BLaER1 (cell line): ENCODE measurements around the gene CA7.

Experiments
- H3K27ac ChIP-seq: shearing (Covaris generic); formaldehyde crosslinking; 2 replicates; pipeline ENCODE4 v1.8.1; 2022
- H3K27me3 ChIP-seq: shearing (Covaris generic); formaldehyde crosslinking; 2 replicates; pipeline ENCODE4 v1.8.1; 2022
- H3K36me3 ChIP-seq: shearing (Covaris generic); formaldehyde crosslinking; 2 replicates; pipeline ENCODE4 v1.8.1; 2022
- H3K4me1 ChIP-seq: shearing (Covaris generic); formaldehyde crosslinking; 2 replicates; pipeline ENCODE4 v1.8.1; 2022
- H3K4me2 ChIP-seq: shearing (Covaris generic); formaldehyde crosslinking; 2 replicates; pipeline ENCODE4 v1.8.1; 2022
- H3K4me3 ChIP-seq: shearing (Covaris generic); formaldehyde crosslinking; 2 replicates; pipeline ENCODE4 v1.8.1; 2022
- H3K9ac ChIP-seq: shearing (Covaris generic); formaldehyde crosslinking; 2 replicates; pipeline ENCODE4 v1.8.1; 2022
- H3K9me3 ChIP-seq: shearing (Covaris generic); formaldehyde crosslinking; 2 replicates; pipeline ENCODE4 v1.8.1; 2022
- H4K20me1 ChIP-seq: shearing (Covaris generic); formaldehyde crosslinking; 2 replicates; pipeline ENCODE4 v1.8.1; 2022
- Cebpa-rat ChIP-seq: shearing (Covaris generic); IDR thresholded peaks from 2 replicates; pipeline ENCODE4 v1.8.1; 2022

Gene CA7

GRCh38 chr16:66881964-66882508 lies 37.8 kb downstream of the CA7 start:
- H3K4me2 ChIP-seq: peak overlapping the region; percentile 96
- H3K27me3 ChIP-seq: no peaks in the 10 kb centered on the region
- peaks cover 63% of the 10 kb centered on the region for H4K20me1 ChIP-seq
- H3K4me1 ChIP-seq: peaks cover 87% of the 10 kb centered on the region
- no peaks in the 10 kb centered on the region for H3K9me3 ChIP-seq
- no peak overlapping the region for H3K9ac ChIP-seq
- no peak for TF ChIP-seq Cebpa-rat
- H3K27ac ChIP-seq: no peak overlapping the region
- peak overlapping the region; percentile 94; the same call in 1 of the 2 replicates for H3K4me3 ChIP-seq
- peaks cover 42% of the 10 kb centered on the region for H3K36me3 ChIP-seq

DNA sequence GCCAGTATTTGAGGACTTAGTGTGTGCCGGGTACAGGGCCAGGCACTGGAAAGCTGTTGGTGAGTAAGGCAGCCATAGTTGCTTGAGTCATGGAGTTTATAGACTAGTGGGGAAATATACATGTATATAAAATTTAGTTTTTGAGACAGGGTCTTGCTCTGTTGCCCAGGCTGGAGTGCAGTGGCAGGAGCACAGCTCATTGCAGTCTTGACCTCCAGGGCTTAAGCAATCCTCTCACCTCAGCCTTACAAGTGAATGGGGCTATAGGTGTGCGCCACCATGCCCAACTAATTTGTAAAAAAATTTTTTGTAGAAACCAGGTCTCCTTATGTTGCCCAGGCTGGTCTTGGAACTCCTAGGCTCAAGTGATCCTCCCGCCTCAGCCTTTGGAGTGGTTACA lies 38.5 kb downstream of the CA7 start:
- peaks cover 87% of the 10 kb centered on the region for H3K4me1 ChIP-seq
- TF ChIP-seq Cebpa-rat: no peak
- H3K27me3 ChIP-seq: no peaks in the 10 kb centered on the region
- H3K4me2 ChIP-seq: peak overlapping the region; percentile 45; the same call in 1 of the 2 replicates
- H4K20me1 ChIP-seq: peaks cover 65% of the 10 kb centered on the region
- H3K4me3 ChIP-seq: no peak overlapping the region
- H3K27ac ChIP-seq: no peak overlapping the region
- H3K9ac ChIP-seq: no peak overlapping the region
- H3K36me3 ChIP-seq: peaks cover 46% of the 10 kb centered on the region
- no peaks in the 10 kb centered on the region for H3K9me3 ChIP-seq

DNA sequence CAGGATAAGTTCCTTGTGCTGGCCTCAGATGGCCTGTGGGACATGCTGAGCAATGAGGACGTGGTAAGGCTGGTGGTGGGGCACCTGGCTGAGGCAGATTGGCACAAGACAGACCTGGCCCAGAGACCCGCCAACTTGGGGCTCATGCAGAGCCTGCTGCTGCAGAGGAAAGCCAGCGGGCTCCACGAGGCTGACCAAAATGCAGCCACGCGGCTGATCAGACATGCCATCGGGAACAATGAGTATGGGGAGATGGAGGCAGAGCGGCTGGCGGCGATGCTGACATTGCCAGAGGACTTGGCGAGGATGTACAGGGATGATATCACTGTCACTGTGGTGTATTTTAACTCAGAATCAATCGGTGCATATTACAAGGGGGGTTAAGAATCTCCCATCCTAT lies 41.3 kb downstream of the CA7 start:
- Histone ChIP-seq H3K9ac (no peak overlapping the region), H3K36me3 (peaks cover 60% of the 10 kb centered on the region), H3K9me3 (no peaks in the 10 kb centered on the region), H3K27ac (no peak overlapping the region), H3K4me2 (no peak overlapping the region), H4K20me1 (peaks cover 86% of the 10 kb centered on the region), H3K4me1 (peaks cover 70% of the 10 kb centered on the region), H3K4me3 (no peak overlapping the region), H3K27me3 (no peaks in the 10 kb centered on the region)
- TF ChIP-seq Cebpa-rat: no peak

DNA sequence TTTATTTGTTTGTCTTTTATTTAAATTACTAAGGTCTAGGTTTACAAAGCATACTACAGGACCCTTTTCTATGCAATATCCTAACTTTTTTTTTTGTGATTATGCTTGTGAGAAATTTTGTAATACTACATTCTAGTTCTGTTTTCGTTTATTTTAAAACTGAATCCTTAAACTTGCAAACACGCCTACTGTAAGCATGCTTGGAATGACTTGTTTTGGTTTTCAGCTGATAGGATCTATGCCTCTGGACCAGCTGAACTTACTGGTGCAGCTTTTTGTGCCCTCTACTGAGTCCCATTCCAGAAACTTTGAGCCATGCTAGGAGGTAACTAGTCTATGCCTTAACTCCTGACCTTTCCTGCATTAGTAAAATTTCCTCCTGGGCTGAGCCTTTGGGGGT lies 42.1 kb downstream of the CA7 start:
- Histone ChIP-seq H3K4me1 (peaks cover 69% of the 10 kb centered on the region), H4K20me1 (peaks cover 84% of the 10 kb centered on the region), H3K4me2 (peak overlapping the region; percentile 38; the same call in 1 of the 2 replicates), H3K27me3 (no peaks in the 10 kb centered on the region), H3K36me3 (peaks cover 63% of the 10 kb centered on the region), H3K9me3 (no peaks in the 10 kb centered on the region), H3K27ac (no peak overlapping the region), H3K9ac (no peak overlapping the region), H3K4me3 (no peak overlapping the region)
- no peak for TF ChIP-seq Cebpa-rat

GRCh38 chr16:66886914-66887313 lies 42.7 kb downstream of the CA7 start:
- H3K9me3 ChIP-seq: no peaks in the 10 kb centered on the region
- H4K20me1 ChIP-seq: peaks cover 83% of the 10 kb centered on the region
- no peak overlapping the region for H3K27ac ChIP-seq
- no peak overlapping the region for H3K9ac ChIP-seq
- no peak overlapping the region for H3K4me3 ChIP-seq
- no peaks in the 10 kb centered on the region for H3K27me3 ChIP-seq
- peaks cover 66% of the 10 kb centered on the region for H3K36me3 ChIP-seq
- TF ChIP-seq Cebpa-rat: no peak
- H3K4me1 ChIP-seq: peaks cover 69% of the 10 kb centered on the region
- H3K4me2 ChIP-seq: peak overlapping the region; percentile 38

DNA sequence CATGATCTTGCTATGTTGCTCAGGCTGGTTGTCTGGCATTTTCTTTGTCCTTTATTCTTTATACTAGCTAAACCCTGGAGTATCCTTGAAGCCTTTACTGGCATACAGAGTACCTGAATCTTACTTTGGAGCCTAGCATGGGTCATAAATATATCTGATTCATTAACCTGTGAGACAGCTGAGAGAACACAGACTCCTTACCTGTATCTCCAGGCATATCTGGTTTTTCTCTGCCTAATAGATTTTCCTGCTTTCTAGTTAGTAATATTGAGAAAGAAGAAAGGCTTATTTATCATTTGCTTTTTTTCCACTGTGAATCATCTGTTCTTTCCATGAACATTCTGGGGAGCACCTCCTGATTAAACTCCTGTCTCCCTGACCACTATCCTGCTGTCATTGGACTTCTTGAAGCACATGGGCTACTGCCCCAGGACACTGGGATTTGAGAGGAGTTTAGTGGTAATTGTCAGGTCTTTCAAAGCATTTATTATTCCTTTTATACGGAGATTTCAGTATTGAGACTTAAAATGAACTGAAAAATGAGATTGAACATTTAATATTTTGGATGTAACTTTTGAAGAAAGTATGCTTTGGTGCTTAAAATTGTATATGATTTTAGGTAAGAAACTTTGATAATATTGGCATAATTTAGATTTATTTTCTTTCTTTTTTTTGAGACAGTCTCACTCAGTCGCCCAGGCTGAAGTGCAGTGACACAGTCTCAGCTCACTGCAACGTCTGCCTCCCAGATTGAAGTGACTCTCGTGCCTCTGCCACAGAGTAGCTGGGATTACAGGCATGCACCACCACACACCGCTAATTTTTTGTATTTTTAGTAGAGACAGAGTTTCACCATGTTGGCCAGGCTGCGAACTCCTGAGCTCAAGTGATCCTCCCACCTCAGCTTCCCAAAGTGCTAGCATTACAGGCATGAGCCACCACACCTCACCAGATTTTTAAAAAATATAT lies 44.7 kb downstream of the CA7 start:
- Histone ChIP-seq H3K4me1 (peaks cover 56% of the 10 kb centered on the region), H3K4me3 (no peak overlapping the region), H3K9ac (no peak overlapping the region), H3K36me3 (peaks cover 52% of the 10 kb centered on the region), H3K27me3 (no peaks in the 10 kb centered on the region), H3K9me3 (no peaks in the 10 kb centered on the region), H4K20me1 (peaks cover 64% of the 10 kb centered on the region), H3K4me2 (no peak overlapping the region), H3K27ac (no peak overlapping the region)
- no peak for TF ChIP-seq Cebpa-rat

DNA sequence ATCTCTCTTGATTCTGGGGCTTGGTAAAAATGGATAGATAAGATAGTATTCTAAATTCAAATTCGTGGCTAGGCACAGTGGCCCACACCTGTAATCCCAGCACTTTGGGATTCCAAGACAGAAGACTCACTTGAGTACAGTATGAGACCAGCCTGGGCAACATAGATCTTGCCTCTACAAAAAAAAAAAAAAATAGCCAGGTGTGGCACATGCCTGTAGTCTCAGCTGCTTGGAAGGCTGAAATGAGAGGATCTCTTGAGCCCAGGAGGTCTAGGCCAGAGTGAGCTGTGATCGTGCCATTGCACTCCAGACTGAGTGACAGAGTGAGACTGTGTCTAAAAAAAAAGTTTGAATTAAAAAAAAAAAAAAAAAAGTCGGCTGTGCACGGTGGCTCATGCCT lies 45.4 kb downstream of the CA7 start:
- H3K4me2 ChIP-seq: no peak overlapping the region
- no peak overlapping the region for H3K4me3 ChIP-seq
- no peaks in the 10 kb centered on the region for H3K27me3 ChIP-seq
- H3K36me3 ChIP-seq: peaks cover 46% of the 10 kb centered on the region
- peaks cover 49% of the 10 kb centered on the region for H3K4me1 ChIP-seq
- no peak overlapping the region for H3K27ac ChIP-seq
- no peak overlapping the region for H3K9ac ChIP-seq
- peaks cover 57% of the 10 kb centered on the region for H4K20me1 ChIP-seq
- no peak for TF ChIP-seq Cebpa-rat
- H3K9me3 ChIP-seq: no peaks in the 10 kb centered on the region

DNA sequence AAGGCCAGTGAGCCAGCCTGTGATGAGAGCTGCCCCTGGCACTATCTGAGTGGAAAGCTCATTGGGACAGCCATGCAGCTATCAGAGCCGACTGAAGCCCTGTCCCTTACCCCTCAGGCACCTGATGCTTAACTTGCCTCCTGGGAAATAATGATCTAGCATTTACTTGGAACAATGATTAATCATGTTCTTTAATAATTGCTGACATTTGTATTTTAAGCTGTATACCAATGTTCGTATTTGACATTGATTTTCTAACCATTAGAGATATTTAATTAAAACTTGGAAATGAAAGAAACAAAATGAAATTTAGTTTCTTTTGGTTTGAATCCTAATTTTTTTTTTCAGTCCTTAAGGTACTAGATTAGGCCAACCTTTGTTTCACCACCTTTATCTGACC lies 46.6 kb downstream of the CA7 start:
- no peak for TF ChIP-seq Cebpa-rat

GRCh38 chr16:66891360-66891759 lies 47.1 kb downstream of the CA7 start:
- Histone ChIP-seq H3K4me3 (no peak overlapping the region), H4K20me1 (peaks cover 39% of the 10 kb centered on the region; the same call in 1 of the 2 replicates), H3K9me3 (no peaks in the 10 kb centered on the region), H3K4me2 (no peak overlapping the region; the same call in 1 of the 2 replicates), H3K36me3 (peaks cover 31% of the 10 kb centered on the region), H3K4me1 (peaks cover 51% of the 10 kb centered on the region), H3K27me3 (no peaks in the 10 kb centered on the region), H3K27ac (no peak overlapping the region), H3K9ac (no peak overlapping the region)
- no peak for TF ChIP-seq Cebpa-rat

More for the DNA sequence above, 46.6 kb downstream of the CA7 start:
- Histone ChIP-seq H3K36me3 (peaks cover 34% of the 10 kb centered on the region), H3K4me1 (peaks cover 50% of the 10 kb centered on the region), H4K20me1 (peaks cover 45% of the 10 kb centered on the region), H3K4me2 (no peak overlapping the region), H3K9ac (no peak overlapping the region), H3K9me3 (no peaks in the 10 kb centered on the region), H3K4me3 (no peak overlapping the region), H3K27me3 (no peaks in the 10 kb centered on the region), H3K27ac (no peak overlapping the region)

DNA sequence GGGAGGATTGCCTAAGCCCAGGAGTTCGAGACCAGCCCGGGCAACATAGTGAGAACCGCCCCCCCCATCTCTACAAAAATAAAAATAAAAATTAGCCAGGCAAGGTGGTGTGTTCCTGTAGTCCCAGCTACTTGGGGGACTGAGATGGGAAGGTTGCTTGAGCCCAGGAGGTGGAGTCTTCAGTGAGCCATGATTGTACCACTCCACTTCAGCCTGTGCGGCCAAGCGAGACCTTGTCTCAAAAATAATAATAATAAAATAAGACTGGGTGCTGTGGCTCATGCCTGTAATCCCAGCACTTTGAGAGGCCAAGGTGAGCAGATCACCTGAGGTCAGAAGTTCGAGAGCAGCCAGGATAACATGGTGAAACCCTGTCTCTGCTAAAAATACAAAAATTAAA lies 47.6 kb downstream of the CA7 start:
- Histone ChIP-seq H3K36me3 (peaks cover 26% of the 10 kb centered on the region), H3K27me3 (no peaks in the 10 kb centered on the region), H3K4me3 (no peak overlapping the region), H3K9me3 (no peaks in the 10 kb centered on the region), H4K20me1 (peaks cover 35% of the 10 kb centered on the region; the same call in 1 of the 2 replicates), H3K4me2 (no peak overlapping the region; the same call in 1 of the 2 replicates), H3K9ac (no peak overlapping the region), H3K4me1 (peaks cover 49% of the 10 kb centered on the region), H3K27ac (no peak overlapping the region)
- TF ChIP-seq Cebpa-rat: no peak
